SK-N-SH (cell line): ENCODE results near the gene PRR16. TPM values are rescaled to one million over a fixed set of nuclear protein-coding genes. Genes with fewer than 3 reads are reported as not detected.

Experiments used
- CTCF ChIA-PET: fragments of 300-600, 350-600 bp; formaldehyde crosslinking; extraction: SDS; loops from one replicate; lab custom pipeline; 2021; lab: Yijun Ruan, JAX
- POLR2A ChIA-PET: fragments of 350-600 bp; sonication (Branson Sonifier 250); formaldehyde crosslinking; extraction: SDS; loops from one replicate; lab custom pipeline; 2020; ENCODE audit warnings: antibody characterized with exemption, inconsistent platforms; lab: Yijun Ruan, JAX
- DNase-seq: peaks from one replicate; pipeline ENCODE4 v3.0.0; 2012
- H2AFZ ChIP-seq: fragments of 200-600 bp; sonication (generic); 2 replicates; pipeline ENCODE4 v1.8.1; 2016; ENCODE audit warnings: antibody characterized with exemption, mild to moderate bottlenecking, low read depth
- H3F3A ChIP-seq: fragments of 200-600 bp; sonication (generic); replicated peaks from 2 replicates; pipeline ENCODE3; 2016; ENCODE audit warnings: antibody characterized with exemption, mild to moderate bottlenecking; ENCODE audit not compliant: insufficient read depth
- H3K27ac ChIP-seq, 2 experiments: fragments of 200-500 bp in 1 of 2; fragments of 200-600 bp in 1 of 2; sonication (Bioruptor generic) in 1 of 2; sonication (generic), shearing (Covaris generic) in 1 of 2; 2 replicates each; pipeline versions ENCODE4 v1.5.1 to v1.6.1; 2014 to 2016; ENCODE audit warnings: low read depth in 2 of 2, inconsistent platforms in 1 of 2, low read length in 1 of 2, mild to moderate bottlenecking in 1 of 2, mixed read lengths in 1 of 2
- H3K27me3 ChIP-seq: fragments of 200-600 bp; sonication (generic), shearing (Covaris generic); 2 replicates; pipeline ENCODE4 v1.6.1; 2016; ENCODE audit warnings: mixed run types; ENCODE audit not compliant: insufficient read depth
- H3K36me3 ChIP-seq, 2 experiments: fragments of 200-500 bp in 1 of 2; fragments of 200-600 bp in 1 of 2; sonication (Bioruptor generic) in 1 of 2; sonication (generic) in 1 of 2; replicated peaks in 1 of 2; 2 replicates each; pipeline versions ENCODE3 to v1.5.1; 2014 to 2016; ENCODE audit warnings: low read length in 1 of 2, mild to moderate bottlenecking in 1 of 2; ENCODE audit not compliant: insufficient read depth in 2 of 2, control insufficient read depth in 1 of 2
- H3K4me1 ChIP-seq, 2 experiments: fragments of 200-500 bp in 1 of 2; fragments of 200-600 bp in 1 of 2; sonication (Bioruptor generic) in 1 of 2; sonication (generic), shearing (Covaris generic) in 1 of 2; 2 replicates each; pipeline versions ENCODE4 v1.5.1 to v1.6.1; 2014 to 2016; ENCODE audit warnings: low read depth in 1 of 2, low read length in 1 of 2, mixed run types in 1 of 2; ENCODE audit not compliant: insufficient read depth in 2 of 2, control insufficient read depth in 1 of 2
- H3K4me2 ChIP-seq: fragments of 200-600 bp; sonication (generic), shearing (Covaris generic); 2 replicates; pipeline ENCODE4 v1.6.1; 2017; ENCODE audit warnings: mixed run types
- H3K4me3 ChIP-seq, 2 experiments: fragments of 200-500 bp in 1 of 2; fragments of 200-600 bp in 1 of 2; sonication (Bioruptor generic) in 1 of 2; sonication (generic), shearing (Covaris generic) in 1 of 2; 2 replicates each; pipeline versions ENCODE4 v1.5.1 to v1.8.1; 2014 to 2016; ENCODE audit warnings: low read depth in 2 of 2, inconsistent platforms in 1 of 2, low read length in 1 of 2, mild to moderate bottlenecking in 1 of 2, mixed read lengths in 1 of 2, moderate library complexity in 1 of 2
- H3K79me2 ChIP-seq: fragments of 200-600 bp; sonication (generic); 2 replicates; pipeline ENCODE4 v1.8.1; 2017; ENCODE audit warnings: mild to moderate bottlenecking; ENCODE audit not compliant: insufficient read depth
- H3K9ac ChIP-seq: fragments of 200-600 bp; sonication (generic); 2 replicates; pipeline ENCODE4 v1.6.1; 2017; ENCODE audit warnings: mixed run types
- H3K9me2 ChIP-seq: fragments of 200-600 bp; sonication (generic); 2 replicates; pipeline ENCODE4 v1.6.1; 2017; ENCODE audit warnings: mixed run types
- H3K9me3 ChIP-seq: fragments of 200-600 bp; sonication (generic); 2 replicates; pipeline ENCODE4 v1.6.1; 2017; ENCODE audit warnings: mixed run types, mild to moderate bottlenecking, moderate library complexity
- H4K20me1 ChIP-seq: fragments of 200-600 bp; sonication (generic); 2 replicates; pipeline ENCODE4 v1.6.1; 2017; ENCODE audit warnings: mild to moderate bottlenecking, mixed run types; ENCODE audit not compliant: insufficient read depth
- CHD2 ChIP-seq: fragments of 150-350 bp; IDR thresholded peaks from 2 replicates; pipeline ENCODE4 v1.6.1; 2018; ENCODE audit warnings: low read length; ENCODE audit not compliant: partially characterized antibody
- CTCF ChIP-seq: fragments of 200-600 bp; sonication (generic); IDR thresholded peaks from 2 replicates; pipeline ENCODE4 v1.6.1; 2017; ENCODE audit warnings: antibody characterized with exemption, mild to moderate bottlenecking, moderate library complexity
- EP300 ChIP-seq, 2 experiments: IDR thresholded peaks; 2 replicates each; pipeline versions ENCODE4 v1.4.0 to v1.6.1; 2012; ENCODE audit warnings: borderline replicate concordance in 1 of 2, low read depth in 1 of 2, low read length in 1 of 2
- EZH2phosphoT487 ChIP-seq: fragments of 200-600 bp; sonication (generic); IDR thresholded peaks from 2 replicates; pipeline ENCODE4 v1.6.1; 2017; ENCODE audit warnings: low read depth, mixed run types, mild to moderate bottlenecking, antibody characterized with exemption, moderate library complexity, borderline replicate concordance
- GABPA ChIP-seq: IDR thresholded peaks from 2 replicates; pipeline ENCODE4 v1.4.0; 2012; ENCODE audit warnings: low read depth, mild to moderate bottlenecking
- IRF3 ChIP-seq: fragments of 150-350 bp; IDR thresholded peaks from 2 replicates; pipeline ENCODE4 v1.6.1; 2016; ENCODE audit warnings: mild to moderate bottlenecking, low read depth, low read length
- MEF2A ChIP-seq: IDR thresholded peaks from 2 replicates; pipeline ENCODE4 v1.4.0; 2012; ENCODE audit warnings: low read depth, borderline replicate concordance
- MXI1 ChIP-seq: IDR thresholded peaks from 2 replicates; pipeline ENCODE4 v1.6.1; 2012; ENCODE audit warnings: mild to moderate bottlenecking, low read depth, low read length, improper control_type of control experiment
- PBX3 ChIP-seq: IDR thresholded peaks from 2 replicates; pipeline ENCODE4; 2012
- TCF12 ChIP-seq: IDR thresholded peaks from 2 replicates; pipeline ENCODE4 v1.4.0; 2012
- USF1 ChIP-seq: IDR thresholded peaks from 2 replicates; pipeline ENCODE4 v1.4.0; 2012; ENCODE audit warnings: low read depth, borderline replicate concordance
- USF2 ChIP-seq: fragments of 150-350 bp; IDR thresholded peaks from 2 replicates; pipeline ENCODE4 v1.6.1; 2017; ENCODE audit warnings: antibody characterized with exemption, low read length, low read depth, borderline replicate concordance
- WGBS: methylation state at CpG from one replicate; pipeline ENCODE4 v1.1.6; 2017; ENCODE audit warnings: low lambda C conversion rate; 5-methylcytosine and 5-hydroxymethylcytosine counted together
- polyA plus RNA-seq, 3 experiments: library from polyadenylated mRNA; depleted of rRNA; stranded (reverse); fragments of >200 nt; gene quantifications; 2 replicates each; pipeline ENCODE4 v1.2.3, GENCODE V29; 2012

The PRR16 gene
- polyA plus RNA-seq, 1 of the 3 experiments (the other 2 are of a cell fraction): 26.7 TPM

GRCh38 chr5:120591911-120592310 lies 127.8 kb downstream of the PRR16 start:
- Histone ChIP-seq H3K27ac (no peak overlapping the region), H3K4me2 (no peak overlapping the region), H3K9ac (no peak overlapping the region), H3K9me2 (no peaks in the 10 kb centered on the region; the same call in 1 of the 2 replicates), H2AFZ (no peak overlapping the region), H4K20me1 (no peaks in the 10 kb centered on the region), H3K9me3 (0 out of 2 replicates have a peak, but pooled peaks cover 6% of the 10 kb centered on the region), H3F3A (no peaks in the 10 kb centered on the region), H3K4me1 (no peaks in the 10 kb centered on the region), H3K4me3 (no peak overlapping the region)
- POLR2A ChIA-PET: no interaction called here
- CTCF ChIA-PET: interaction anchor here (0.9 kb wide), 1 partner anchor 9 kb away, joined by 3 read pairs; no protein-coding TSS in a partner anchor
- DNase-seq: no peak
- WGBS: 66% methylated on average over 2 of the region's 2 CpGs
- TF ChIP-seq CHD2 (no peak), IRF3 (no peak), MXI1 (no peak), CTCF (no peak), MEF2A (no peak), EZH2phosphoT487 (no peak), GABPA (no peak), USF2 (no peak), TCF12 (no peak), EP300 (IDR thresholded peaks at IDR 0.05; ENCODE audit: borderline replicate concordance in 1 of 2, low read depth in 1 of 2, low read length in 1 of 2) (no peak)
- TF ChIP-seq, all 33 proteins: peak for 0
- Histone ChIP-seq H3K27me3 (no peaks in the 10 kb centered on the region), H3K79me2 (peaks cover 4% of the 10 kb centered on the region; the same call in 1 of the 2 replicates), H3K36me3 (peaks cover 0 to 15% of the 10 kb centered on the region in 2 experiments)

GRCh38 chr5:120599576-120599975 lies 135.5 kb downstream of the PRR16 start:
- peaks cover 41% of the 10 kb centered on the region for H3K79me2 ChIP-seq
- no peak overlapping the region; the same call in 1 of the 2 replicates for H3K4me2 ChIP-seq

More at GRCh38 chr5:120599576-120599975, 135.5 kb downstream of the PRR16 start:
- CTCF ChIA-PET: interaction anchor here (0.6 kb wide), 1 partner anchor 54 kb away, joined by 3 read pairs; no protein-coding TSS in a partner anchor
- Histone ChIP-seq H2AFZ (no peak overlapping the region), H3F3A (peaks cover 15% of the 10 kb centered on the region), H3K9me3 (peaks cover 13% of the 10 kb centered on the region; the same call in 1 of the 2 replicates), H3K4me3 (no peak overlapping the region), H3K4me1 (peaks cover 0 to 5% of the 10 kb centered on the region in 2 experiments; a peak in 1 of 4 replicates), H3K27me3 (no peaks in the 10 kb centered on the region), H3K36me3 (peaks cover 0 to 9% of the 10 kb centered on the region in 2 experiments), H3K27ac (0 out of 4 replicates have a peak overlapping the region, but pooled peaks of 1 of the 2 experiments have one; percentile 4), H3K9ac (no peak overlapping the region), H3K9me2 (no peaks in the 10 kb centered on the region), H4K20me1 (no peaks in the 10 kb centered on the region)
- TF ChIP-seq USF1 (no peak), PBX3 (0 out of 2 replicates have a peak, but pooled peaks have one; percentile 8)
- POLR2A ChIA-PET: no interaction called here
- DNase-seq: no peak
- 69% methylated on average over 2 of the region's 2 CpGs for WGBS
